NCI-H2081 (cell line): Measurements from ENCODE around the gene NUDT12.

Source experiments
- DNase-seq, 2 experiments: peaks; one replicate each; lab custom pipeline; 2025; lab: John Stamatoyannopoulos, UW

Gene NUDT12

DNA sequence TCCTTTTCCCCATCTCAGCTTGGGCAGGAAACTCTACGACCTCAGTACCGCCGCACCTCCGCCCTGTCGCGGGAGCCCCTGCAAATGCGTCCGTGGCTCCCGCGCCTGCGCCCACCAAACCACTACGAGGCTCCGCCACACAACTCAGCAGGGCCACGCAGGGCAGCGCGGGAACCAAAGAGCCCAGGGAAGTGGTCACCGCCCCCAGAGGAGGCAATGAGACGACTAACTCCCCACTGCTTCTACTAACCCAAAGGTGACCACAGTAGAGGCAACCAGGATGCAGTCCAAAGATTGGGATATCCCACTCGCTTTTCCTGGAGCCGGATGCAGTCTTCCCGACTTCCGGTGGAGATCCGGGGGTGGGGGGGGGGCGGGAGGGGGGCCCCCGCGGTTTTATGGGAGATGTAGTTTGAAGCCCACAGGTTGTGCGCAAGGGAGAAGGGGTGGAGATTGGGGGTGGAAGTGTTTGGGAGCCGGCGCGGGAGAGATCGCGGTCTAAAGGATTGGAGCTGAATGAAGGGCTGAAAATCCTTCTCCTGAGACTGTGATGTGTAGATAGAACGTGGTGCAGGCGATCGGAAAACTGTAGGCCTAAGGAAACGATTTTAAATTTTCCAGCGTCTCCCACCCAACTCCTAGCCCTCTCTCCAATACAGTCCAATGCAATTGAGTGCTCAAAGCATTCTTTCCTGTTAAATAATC lies at the start of gene NUDT12:
Gene NUDT12 (minus strand): TSS at position 337 of the 705 bp plus-strand sequence. CDS start 2,541 bp downstream, outside the sequence.
- peak; percentile 54 to 79 for DNase-seq

DNA sequence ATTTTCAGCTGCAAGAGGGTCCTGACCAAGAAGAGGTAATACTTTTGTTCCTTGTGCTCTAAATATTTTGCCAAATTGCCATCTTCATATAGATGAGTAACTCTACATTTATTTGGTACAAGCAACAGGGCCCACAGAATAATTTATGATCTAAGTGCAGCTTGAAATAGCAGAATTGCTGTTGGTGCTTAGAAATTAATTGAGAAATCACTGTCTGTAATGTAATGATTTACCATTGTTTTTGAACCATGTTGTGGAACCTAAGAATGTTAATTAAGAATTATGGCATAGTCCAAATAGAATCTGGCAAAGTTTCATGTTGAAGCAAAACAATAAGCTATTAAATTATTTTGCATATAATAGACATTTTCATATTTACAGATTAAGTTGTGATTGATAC lies 44.8 kb upstream of the NUDT12 start:
- DNase-seq, result no peak

DNA sequence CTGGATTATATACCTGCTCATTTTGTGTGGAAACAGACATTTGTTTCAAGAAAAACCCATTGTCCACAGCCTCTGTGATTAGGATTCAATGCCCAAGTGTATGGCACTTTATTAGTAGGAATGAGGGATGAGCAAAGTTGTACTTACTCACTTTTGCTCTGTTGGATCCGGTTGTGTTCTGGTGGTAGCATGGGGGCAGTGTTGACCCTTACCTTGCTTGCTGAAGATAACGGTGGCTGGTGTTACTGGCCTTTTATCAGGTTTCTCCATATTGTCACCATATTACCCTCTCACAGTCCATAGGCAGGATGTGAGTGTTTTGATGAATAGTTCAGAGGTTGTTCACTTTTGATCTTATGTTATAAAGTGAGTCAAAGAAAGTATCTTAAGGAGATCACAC lies 42.7 kb upstream of the NUDT12 start:
- DNase-seq, result no peak

DNA sequence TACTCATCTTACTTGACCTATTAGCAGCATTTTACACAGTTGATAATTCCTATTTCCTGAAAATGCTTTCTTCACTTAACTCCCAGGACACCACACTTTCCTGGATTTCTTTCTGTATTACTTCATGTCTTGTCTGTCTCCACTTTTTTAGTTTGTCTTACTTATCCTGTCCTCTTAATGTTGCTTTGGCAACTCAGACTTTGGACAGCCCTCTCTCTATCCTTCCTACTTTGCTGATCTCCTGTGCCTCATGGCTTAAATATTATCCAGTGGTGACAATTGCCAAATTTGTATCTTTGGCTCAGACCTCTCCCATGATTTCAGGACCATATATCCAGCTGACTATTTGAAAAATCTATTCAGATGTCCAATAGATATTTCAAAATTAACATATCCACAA lies 39.8 kb upstream of the NUDT12 start:
- DNase-seq, result no peak

DNA sequence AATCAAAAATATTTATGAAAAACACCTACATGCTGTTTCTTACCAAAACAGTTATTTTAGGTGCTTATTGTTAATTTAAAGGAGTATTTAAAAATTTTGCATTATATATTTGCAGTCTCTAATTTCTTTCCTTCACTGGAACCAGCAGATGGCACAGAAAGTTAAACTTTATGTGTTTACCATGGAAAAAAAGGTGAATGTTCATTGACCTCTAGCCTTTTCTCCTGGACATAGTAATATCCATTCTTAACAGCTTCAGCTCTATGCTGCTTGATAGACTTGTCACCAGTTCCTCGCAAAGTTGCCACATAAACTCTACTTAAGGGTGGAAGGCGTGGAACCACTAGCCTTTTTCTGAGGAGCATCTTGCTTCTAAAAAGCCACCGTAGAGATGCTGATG lies 38.7 kb upstream of the NUDT12 start:
- no peak for DNase-seq

DNA sequence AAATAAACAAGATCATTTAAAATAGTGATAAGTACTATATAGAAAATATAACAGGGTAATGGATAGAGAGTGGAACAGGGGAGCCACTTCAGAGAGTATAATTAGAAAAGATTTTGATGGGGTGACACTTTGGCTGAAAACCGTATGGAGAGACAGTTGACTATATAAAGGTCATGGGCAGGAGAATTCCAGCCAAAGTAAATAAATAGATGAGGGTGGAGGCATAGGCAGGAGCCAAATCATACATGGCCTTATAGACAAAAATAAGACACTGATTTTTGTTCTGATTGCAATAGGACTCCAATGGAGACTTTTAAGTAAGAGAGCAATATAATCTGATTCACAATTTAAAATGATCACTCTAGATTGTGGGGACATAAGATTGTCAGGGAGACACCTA lies 37.5 kb upstream of the NUDT12 start:
- no peak for DNase-seq

DNA sequence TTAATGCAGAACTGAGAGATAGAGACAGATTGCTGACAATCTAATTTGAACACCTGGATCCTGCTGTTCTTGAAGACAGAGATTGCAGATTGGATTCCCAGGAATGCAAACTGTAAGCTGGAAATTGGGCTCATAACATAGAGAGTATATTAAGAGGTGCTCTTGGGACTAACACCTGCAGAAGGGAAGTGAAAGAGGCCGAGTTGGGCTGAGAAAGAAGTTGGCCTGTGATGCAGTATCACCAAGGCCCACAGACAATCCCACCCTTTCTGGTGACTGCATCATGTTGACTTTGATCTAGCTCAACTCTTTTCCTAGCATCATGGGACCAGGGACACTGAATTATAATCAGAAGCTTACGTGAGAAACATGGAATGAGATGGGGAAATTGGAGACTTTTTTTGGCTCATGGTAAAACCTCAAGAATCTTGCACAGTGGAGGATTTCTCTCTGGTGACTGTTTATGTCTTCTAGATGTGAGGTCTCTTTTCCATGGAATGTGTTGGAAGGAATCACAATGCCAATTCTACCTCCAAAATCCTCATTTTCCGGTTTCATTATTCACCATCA lies 36.5 kb upstream of the NUDT12 start:
- no peak for DNase-seq

DNA sequence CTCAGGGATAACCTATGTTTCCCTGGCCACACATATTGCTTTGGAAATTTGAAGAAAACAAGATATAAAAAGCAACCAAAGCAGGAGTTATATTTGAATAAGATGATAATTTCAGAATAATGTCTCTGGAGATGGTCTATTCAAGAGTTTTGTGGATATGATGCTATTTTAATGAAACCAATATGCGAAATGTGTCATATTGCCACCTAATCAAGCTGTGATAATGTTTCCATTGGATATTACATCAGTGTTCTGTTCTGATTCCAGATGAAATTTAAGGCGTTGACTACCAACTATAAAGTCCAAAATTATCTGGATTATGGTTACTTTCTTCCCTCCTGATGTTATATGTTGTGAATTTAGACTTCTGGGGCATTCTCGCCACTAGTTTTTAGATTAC lies 27.6 kb upstream of the NUDT12 start:
- DNase-seq, result no peak

DNA sequence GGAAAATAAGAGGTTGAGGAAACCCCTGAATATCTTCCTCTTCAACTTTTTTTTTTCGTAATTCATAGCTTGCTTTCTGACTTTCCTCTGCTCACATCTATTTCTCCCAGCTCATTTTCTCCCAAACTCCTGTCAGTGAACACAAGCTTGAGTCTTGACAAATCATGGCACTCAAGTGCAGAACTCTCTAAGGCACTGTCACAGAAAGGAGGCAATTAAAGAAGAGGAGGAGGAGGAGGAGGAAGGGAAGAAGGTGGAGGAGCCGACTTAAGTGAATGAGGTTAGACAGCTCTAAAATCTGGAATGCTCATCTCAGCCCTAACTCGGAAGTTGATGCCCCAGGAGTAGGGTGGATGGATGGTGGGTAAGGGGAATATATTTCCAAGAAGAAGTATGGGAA lies 27.2 kb upstream of the NUDT12 start:
- DNase-seq, result no peak

DNA sequence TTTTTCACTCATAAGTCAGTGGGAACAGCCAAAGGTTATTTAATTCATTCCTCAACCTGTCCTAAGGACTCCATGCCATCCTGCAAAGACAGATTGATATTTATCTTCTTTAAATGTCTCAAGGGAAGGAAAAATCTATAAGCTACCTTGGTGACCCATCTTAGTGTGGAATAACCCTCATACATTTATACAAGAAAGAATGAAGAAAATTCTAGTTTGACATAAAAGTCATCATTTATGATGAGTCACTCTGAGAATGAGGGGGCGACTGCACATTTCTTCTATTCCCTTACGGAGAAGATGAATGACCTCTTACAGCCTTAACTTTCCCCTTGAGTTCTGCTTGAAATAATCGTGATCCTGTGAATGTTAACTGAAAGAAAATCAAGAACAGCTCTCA lies 26.8 kb upstream of the NUDT12 start:
- DNase-seq, result no peak

DNA sequence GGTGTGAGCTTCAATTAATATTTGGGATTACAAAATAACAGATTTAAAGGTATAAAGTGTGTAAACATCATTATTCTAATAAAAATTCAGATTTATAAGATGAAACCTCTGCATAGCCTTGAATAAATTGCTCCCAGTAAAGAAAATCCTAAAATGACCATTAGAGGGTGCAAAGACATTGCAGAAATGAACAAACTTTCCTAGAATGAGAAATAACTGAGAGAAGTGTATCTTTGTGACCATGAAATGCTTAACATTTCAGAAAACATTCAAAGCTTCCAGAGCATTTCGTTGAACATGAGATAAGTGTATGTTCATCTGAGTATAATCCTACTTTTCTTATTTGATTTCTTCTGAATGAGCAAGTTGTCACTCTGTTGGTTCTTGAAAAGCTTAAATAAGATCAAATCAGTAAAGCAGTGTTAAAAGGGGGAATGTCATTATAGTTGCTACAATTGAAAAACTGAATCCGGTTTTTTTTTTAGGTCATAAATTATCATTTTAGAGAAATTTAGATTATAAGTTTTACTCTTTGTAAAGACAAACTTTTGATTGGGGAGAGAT lies 24.7 kb upstream of the NUDT12 start:
- DNase-seq, result peak; percentile 26 to 62

DNA sequence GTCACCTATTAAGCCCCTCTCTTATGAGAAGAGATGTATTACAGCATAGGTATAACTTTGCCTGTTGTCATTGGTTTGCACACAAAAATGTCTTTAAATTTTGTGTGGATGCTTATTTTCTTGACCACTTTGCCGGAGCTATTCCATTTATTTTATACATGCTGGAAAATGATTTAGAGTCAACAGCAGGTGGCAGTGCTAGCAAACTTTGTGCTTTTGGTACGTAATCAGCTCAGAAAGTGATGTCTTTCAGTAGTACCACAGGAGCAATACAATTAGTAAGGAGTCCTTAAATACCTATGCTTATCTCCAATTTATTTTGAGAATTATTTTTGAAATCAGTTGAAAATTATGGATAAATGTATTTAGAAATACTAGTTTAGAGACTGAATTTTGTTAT lies 19.8 kb upstream of the NUDT12 start:
- peak; percentile 18 to 65 for DNase-seq

DNA sequence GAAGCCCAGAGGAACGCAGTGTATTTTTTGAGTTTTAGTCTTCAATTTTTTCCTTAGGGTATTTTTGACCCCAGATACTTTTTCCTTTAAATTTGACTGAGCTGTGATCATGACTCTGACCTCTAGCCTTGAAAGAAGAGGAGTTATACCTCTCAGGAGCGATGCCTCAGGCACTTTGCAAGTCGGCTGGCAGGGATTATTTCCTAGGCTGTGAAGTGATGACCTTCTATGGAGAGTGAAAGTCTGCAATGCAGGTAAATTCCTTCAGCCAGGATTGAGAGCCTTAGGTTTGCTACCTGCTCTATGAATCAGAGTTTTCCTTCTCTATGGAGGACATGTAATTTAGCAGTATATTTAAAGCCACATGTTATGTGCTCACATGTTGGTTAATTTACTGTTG lies 10.8 kb upstream of the NUDT12 start:
- no peak for DNase-seq

DNA sequence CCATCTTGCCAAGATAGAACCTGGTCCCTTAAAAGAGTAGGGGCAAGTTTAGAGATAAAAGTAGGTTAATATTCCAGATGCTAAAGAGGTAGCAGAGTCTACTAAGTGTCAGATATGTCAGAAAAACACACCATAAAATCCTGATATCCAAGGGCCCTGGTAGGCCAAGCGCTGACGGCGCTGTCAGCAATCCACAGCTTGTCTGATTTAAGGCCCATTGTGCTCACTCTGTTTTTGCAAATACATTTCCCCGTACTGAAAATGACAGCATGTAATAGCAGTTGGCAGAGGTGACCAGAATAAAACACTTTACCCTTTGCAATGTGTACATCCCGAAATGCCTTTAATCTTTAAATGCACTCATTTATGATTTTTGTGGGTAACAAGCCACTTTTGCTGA lies 9.9 kb upstream of the NUDT12 start:
- peak in 1 of 2 experiments; percentile 1 for DNase-seq

DNA sequence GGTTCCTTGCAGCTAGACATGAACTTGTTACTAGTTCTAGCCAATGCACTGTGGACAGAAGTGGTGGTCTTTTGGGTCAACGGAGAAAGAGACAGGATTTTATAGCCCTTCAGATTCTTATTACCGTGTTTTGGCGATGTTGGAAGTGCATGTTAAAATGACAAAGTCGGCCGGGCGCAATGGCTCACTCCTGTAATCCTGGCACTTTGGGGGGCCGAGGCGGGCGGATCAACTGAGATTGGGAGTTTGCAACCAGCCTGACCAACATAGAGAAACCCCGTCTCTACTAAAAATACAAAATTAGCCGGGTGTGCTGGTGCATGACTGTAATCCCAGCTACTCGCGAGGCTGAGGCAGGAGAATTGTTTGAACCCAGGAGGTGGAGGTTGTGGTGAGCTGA lies 9.1 kb upstream of the NUDT12 start:
- no peak for DNase-seq

DNA sequence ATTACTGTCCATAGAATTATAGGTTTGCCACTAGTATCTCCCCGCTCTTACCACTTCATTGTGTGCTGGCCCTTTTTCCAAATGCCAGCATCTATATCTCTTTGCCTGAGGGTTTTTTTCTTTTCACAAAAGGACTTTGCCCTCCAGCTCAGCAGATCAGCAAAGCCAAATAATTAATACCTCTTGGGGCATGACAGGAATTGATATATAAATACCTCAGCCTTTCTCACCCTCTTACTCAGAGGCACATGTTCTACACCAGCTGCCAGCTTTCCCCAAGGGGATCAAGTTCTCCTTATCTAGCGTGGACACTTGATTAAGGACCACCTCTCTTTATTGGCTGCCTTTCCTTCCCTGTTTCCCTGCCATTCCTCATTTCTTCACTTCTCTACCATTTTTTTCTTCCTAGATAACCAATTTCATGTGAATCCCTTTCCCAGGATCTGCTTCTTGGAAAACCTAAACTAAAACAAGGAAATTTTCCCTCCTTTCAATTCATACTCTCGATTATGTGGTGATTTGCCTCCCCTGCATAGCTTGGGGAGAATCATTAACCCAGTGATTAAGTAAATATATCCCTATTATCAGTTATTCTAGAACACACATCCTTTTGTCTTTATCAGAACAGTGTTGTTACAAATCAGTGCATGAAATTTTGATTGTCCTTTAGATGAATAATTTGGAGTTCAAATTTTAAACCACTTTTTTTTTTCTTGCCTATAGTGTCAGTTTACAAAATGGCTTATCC lies 6.9 kb upstream of the NUDT12 start:
- DNase-seq, result no peak

DNA sequence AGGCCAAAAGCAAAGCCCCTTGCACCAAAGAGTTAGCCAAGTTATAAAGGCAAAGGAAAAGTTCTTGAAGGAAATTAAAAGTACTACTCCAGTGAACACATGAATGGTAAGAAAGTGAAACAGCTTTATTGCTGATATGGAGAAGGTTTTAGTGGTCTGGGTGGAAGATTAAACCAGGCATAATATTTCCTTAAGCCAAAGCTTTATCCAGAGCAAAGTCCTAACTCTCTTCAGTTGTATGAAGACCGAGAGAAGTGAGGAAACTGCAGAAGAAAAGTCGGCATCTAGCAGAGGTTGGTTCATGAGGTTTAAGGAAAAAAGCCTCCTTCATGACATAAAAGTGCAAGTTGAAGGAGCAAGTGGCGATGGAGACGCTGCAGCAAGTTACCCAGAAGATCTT lies 3.1 kb upstream of the NUDT12 start:
- DNase-seq, result no peak

DNA sequence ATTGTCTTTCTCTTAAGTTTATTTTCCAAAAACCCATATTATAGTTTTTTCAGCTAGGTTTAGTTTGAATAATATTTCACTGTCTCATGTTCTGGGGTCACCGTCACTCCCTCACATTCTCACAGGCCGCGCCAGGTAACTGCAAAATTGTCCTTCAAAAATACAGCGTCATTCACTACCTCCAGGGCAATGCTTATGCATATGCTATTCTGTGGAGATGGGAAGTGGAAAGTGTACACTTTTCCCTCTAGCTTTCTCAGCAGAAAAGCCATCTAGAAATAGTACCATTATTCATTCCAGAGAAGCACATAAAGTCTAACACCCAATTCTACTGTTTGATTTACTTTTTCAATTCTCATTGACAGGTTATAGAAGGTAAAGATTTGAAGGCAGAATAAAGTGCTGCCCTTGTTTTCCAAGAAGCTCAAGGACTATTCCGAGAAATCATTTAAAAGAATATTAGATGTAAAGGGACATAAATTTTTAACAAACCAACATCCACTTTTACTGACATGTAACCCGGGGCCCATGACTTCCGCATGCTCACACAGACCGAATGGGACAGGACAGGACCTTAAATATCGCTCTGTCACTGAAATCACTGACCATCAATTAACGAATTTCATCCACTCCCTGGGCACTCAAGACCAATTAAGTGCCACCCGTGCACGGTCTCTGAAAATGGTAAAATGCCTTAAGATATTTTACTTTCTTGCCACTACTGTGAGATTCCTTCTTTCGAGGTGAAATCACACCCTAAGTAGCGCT lies 720 bp downstream of the NUDT12 start:
- DNase-seq, result no peak

DNA sequence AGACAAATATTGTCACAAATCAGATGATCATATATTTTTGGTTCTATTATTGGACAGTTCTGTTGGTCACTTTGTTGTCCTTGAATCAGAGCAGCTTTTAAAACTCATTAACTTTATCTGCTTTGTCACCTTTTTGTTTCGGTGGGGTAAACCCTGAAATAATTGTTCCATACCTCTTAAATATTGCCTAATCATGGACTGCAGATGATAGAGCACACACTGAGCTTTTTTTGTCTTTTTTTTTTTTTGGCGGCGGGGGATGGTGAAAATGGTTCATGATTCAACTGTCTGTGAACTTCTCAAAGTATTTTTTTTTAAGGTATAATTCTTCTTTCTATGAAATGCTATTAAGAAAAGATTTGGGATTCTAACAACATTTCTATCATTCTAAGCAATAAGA lies 1.8 kb downstream of the NUDT12 start:
- no peak for DNase-seq

DNA sequence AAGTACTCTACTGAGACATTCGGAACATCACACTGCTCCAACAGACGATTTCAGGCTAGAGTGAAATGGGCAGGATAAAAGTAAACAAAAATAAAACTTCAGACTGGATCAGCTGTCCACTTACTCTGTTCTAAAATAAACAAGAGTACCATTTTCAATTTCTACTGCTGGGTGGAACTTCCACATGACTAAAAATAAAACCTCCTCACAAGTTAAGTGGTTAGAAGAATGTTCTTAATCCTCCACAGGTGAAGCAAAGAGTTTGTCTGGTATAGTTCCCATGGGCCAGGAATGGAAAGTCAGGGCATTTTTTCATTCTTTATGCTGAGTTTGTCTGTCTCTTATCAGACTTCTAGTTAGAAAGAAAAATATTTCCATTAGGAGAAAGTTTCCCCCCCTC lies 15.7 kb downstream of the NUDT12 start:
- no peak for DNase-seq

DNA sequence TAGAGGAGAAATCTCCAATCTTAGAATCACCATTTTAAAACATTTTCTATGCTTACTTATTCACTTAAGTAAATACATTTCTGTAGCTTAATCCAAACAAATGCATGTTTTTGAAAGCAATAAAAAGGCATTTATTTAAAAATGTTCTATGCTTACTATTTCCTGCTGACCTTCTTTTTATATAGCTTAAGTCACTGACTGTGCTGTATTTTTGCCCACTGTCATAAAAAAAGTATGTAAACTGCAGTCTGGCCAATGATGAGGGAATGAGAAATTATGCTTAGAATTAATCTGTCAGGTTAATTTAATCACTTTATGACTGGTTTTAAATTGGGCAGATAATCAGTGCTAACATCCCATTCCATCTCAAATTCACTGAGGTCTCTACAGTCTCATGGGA lies 20.1 kb downstream of the NUDT12 start:
- no peak for DNase-seq

DNA sequence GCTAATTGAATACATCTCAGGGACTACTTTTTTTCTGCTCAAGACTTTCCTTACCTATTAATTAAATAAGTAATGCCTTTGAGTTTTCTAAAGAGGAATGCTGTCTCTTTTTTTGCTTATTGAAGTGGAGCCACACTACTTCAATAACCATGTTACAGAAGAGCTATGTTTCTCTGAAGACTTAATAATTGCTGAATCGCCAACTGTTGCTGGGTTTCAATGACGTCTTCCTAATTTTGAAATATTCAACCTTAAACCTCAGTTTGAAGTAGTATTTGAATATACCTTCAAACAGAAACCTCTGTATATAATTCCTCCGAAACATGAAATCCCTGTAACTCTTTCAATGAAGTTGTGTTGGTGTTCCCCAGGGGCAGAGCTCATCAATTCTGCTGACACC lies 21.0 kb downstream of the NUDT12 start:
- DNase-seq, result no peak
